ENCODE data around the gene CASP8. TPM values are rescaled to one million over a fixed set of nuclear protein-coding genes. Genes with fewer than 3 reads are reported as not detected.
A peak's percentile ranks its signal among the peaks of the same experiment; 100 is the strongest.

CASP8 gene
- total RNA-seq = 100 to 1,000 TPM in 3 of 5 experiments, 10 to 100 TPM in 2; 84.9 to 159 (median 150) TPM
- 10 to 100 TPM; 38.9 to 78.1 TPM for polyA plus RNA-seq
- 110 reads per million, percentile 86 among the genes with 10 or more reads in this experiment for total RNA-seq

- peak within 1 kb of the TSS; percentile 91 for H3K27ac ChIP-seq (ENCODE audit: low read depth, low read length)
- peaks cover 0 to 5% (median 0%) of the 10 kb centered on the region in 3 experiments for H3K36me3 ChIP-seq (ENCODE audit: control insufficient read depth in 2 of 3, insufficient read depth in 3 of 3, low read length in 3 of 3)
- H3K4me3 Mint-ChIP-seq = peak within 1 kb of the TSS; percentile 94 to 100 (median 99)
- H3K9me3 Mint-ChIP-seq = peaks cover 0 to 4% (median 0%) of the 10 kb centered on the region in 11 donors
- H3K4me1 ChIP-seq (ENCODE audit: control insufficient read depth in 2 of 2, insufficient read depth in 2 of 2, low read length in 2 of 2) = peaks cover 56 to 71% of the 10 kb centered on the region in 2 donors
- H3K27me3 ChIP-seq (ENCODE audit: control insufficient read depth in 2 of 2, insufficient read depth in 2 of 2, low read length in 2 of 2) = no peaks in the 10 kb centered on the region
- H3K4me3 ChIP-seq (ENCODE audit: low read length) = peak within 1 kb of the TSS; percentile 96
- ChIA-PET CTCF (interaction anchor here (0.6 to 8.9 kb wide), 8 partner anchors 10 to 103 kb away, joined by 3 to 64 read pairs (median 8); partner anchors contain the start of gene CASP10), POLR2A (interaction anchor here (0.6 to 8.1 kb wide), 22 partner anchors 9 to 397 kb away, joined by 3 to 77 read pairs (median 4); partner anchors contain the start of genes CASP10, NIF3L1, PPIL3 and STRADB)
- peak; percentile 39 for ATAC-seq
- H3K27ac Mint-ChIP-seq = peak within 1 kb of the TSS; percentile 95 to 100 (median 98)
- H3K4me1 Mint-ChIP-seq = peaks cover 54 to 91% (median 77%) of the 10 kb centered on the region in 7 donors
- no peaks in the 10 kb centered on the region for H3K27me3 Mint-ChIP-seq
- H3K9me3 ChIP-seq (ENCODE audit: control insufficient read depth in 2 of 3, low read length in 3 of 3) = no peaks in the 10 kb centered on the region
- DNase-seq = peak; percentile 33 to 73 (median 68)
- peaks cover under 1 to 25% (median 5%) of the 10 kb centered on the region in 5 donors for H3K36me3 Mint-ChIP-seq
- intact Hi-C loops (cut with micrococcal nuclease) = loop anchor here (1.0 to 2.0 kb wide), 6 partner anchors 8 to 772 kb away; partner anchors contain the start of genes BZW1 (in 1 of the 2), FZD7 (in 1 of the 2) and TMEM237 (in 1 of the 2)
Measured at GRCh38 chr2:201260302-201260800, at the start of gene CASP8. Gene CASP8 (plus strand): TSS chr2:201260536. CDS start chr2:201266487, 5,951 bp downstream.

GRCh38 chr2:201215963-201216362 is 44.4 kb upstream of the CASP8 start:
- ChIA-PET POLR2A (interaction anchor here (0.5 to 1.1 kb wide), 2 partner anchors 30 to 366 kb away, joined by 3 read pairs; no protein-coding TSS in a partner anchor), CTCF (interaction anchor here (1.0 kb wide), 1 partner anchor 98 kb away, joined by 5 read pairs; no protein-coding TSS in a partner anchor)
- Mint-ChIP-seq H3K27ac (peak overlapping the region in 5 of 9 donors; percentile 10 to 83 (median 40)), H3K27me3 (no peaks in the 10 kb centered on the region), H3K4me1 (peaks cover 20 to 45% (median 37%) of the 10 kb centered on the region in 7 donors), H3K9me3 (no peaks in the 10 kb centered on the region), H3K36me3 (peaks cover 7 to 41% (median 31%) of the 10 kb centered on the region in 5 donors), H3K4me3 (peak overlapping the region in 2 of 10 donors; percentile 0 to 15)
- intact Hi-C loops (cut with micrococcal nuclease) = no loop called here
- no peak for DNase-seq
- no peaks in the 10 kb centered on the region for H3K9me3 ChIP-seq (ENCODE audit: control insufficient read depth in 2 of 3, low read length in 3 of 3)
- peaks cover 0 to 31% of the 10 kb centered on the region in 2 donors for H3K4me1 ChIP-seq (ENCODE audit: control insufficient read depth in 2 of 2, insufficient read depth in 2 of 2, low read length in 2 of 2)
- no peak overlapping the region for H3K4me3 ChIP-seq (ENCODE audit: low read length)
- no peak for ATAC-seq
- no peak overlapping the region for H3K27ac ChIP-seq (ENCODE audit: low read depth, low read length)
- peaks cover 0 to 35% (median 9%) of the 10 kb centered on the region in 3 experiments for H3K36me3 ChIP-seq (ENCODE audit: control insufficient read depth in 2 of 3, insufficient read depth in 3 of 3, low read length in 3 of 3)
- no peaks in the 10 kb centered on the region for H3K27me3 ChIP-seq (ENCODE audit: control insufficient read depth in 2 of 2, insufficient read depth in 2 of 2, low read length in 2 of 2)

- Histone ChIP-seq H3K36me3 (ENCODE audit: control insufficient read depth in 2 of 3, insufficient read depth in 3 of 3, low read length in 3 of 3) (peaks cover 0 to 35% (median 9%) of the 10 kb centered on the region in 3 experiments), H3K9me3 (ENCODE audit: control insufficient read depth in 2 of 3, low read length in 3 of 3) (no peaks in the 10 kb centered on the region), H3K4me1 (ENCODE audit: control insufficient read depth in 2 of 2, insufficient read depth in 2 of 2, low read length in 2 of 2) (peaks cover 0 to 32% of the 10 kb centered on the region in 2 donors), H3K27ac (ENCODE audit: low read depth, low read length) (no peak overlapping the region), H3K27me3 (ENCODE audit: control insufficient read depth in 2 of 2, insufficient read depth in 2 of 2, low read length in 2 of 2) (no peaks in the 10 kb centered on the region), H3K4me3 (ENCODE audit: low read length) (no peak overlapping the region)
- intact Hi-C loops (cut with micrococcal nuclease) = no loop called here
- peak overlapping the region in 8 of 9 donors; percentile 0 to 83 (median 20) for H3K27ac Mint-ChIP-seq
- H3K4me3 Mint-ChIP-seq = no peak overlapping the region
- peaks cover 4 to 40% (median 29%) of the 10 kb centered on the region in 5 donors for H3K36me3 Mint-ChIP-seq
- H3K27me3 Mint-ChIP-seq = no peaks in the 10 kb centered on the region
- ChIA-PET CTCF (no interaction called here), POLR2A (interaction anchor here (0.7 kb wide), 1 partner anchor 13 kb away, joined by 4 read pairs; no protein-coding TSS in a partner anchor)
- no peaks in the 10 kb centered on the region for H3K9me3 Mint-ChIP-seq
- ATAC-seq (no peak), DNase-seq (no peak)
- peaks cover 22 to 52% (median 46%) of the 10 kb centered on the region in 7 donors for H3K4me1 Mint-ChIP-seq
Measured at GRCh38 chr2:201216918-201217317, 43.4 kb upstream of the CASP8 start.

DNA sequence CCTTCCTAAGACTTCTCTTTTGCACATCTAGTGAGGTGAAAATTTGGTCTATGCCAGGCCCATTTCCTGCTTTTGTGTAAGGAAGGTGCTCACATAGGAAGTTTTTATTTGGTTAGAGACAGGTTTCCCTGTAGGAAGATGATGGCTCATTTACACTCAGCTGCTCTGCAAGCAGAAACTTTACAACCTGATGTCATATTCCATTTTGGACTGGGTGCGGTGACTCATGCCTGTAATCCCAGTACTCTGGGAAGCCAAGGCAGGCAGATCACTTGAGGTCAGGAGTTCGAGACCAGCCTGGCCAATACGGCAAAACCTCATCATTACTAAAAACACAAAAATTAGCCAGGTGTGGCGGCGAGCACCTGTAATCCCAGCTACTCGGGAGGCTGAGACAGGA is 41.6 kb upstream of the CASP8 start:
- Mint-ChIP-seq H3K27ac (peak overlapping the region; percentile 1 to 97 (median 90)), H3K4me1 (peaks cover 28 to 69% (median 63%) of the 10 kb centered on the region in 7 donors), H3K27me3 (no peaks in the 10 kb centered on the region), H3K4me3 (peak overlapping the region in 3 of 10 donors; percentile 30 to 77 (median 49)), H3K36me3 (peaks cover 4 to 40% (median 34%) of the 10 kb centered on the region in 5 donors), H3K9me3 (no peaks in the 10 kb centered on the region)
- Histone ChIP-seq H3K27me3 (ENCODE audit: control insufficient read depth in 2 of 2, insufficient read depth in 2 of 2, low read length in 2 of 2) (no peaks in the 10 kb centered on the region), H3K27ac (ENCODE audit: low read depth, low read length) (peak overlapping the region; percentile 62), H3K4me1 (ENCODE audit: control insufficient read depth in 2 of 2, insufficient read depth in 2 of 2, low read length in 2 of 2) (peaks cover 0 to 43% of the 10 kb centered on the region in 2 donors), H3K36me3 (ENCODE audit: control insufficient read depth in 2 of 3, insufficient read depth in 3 of 3, low read length in 3 of 3) (peaks cover 0 to 35% (median 9%) of the 10 kb centered on the region in 3 experiments), H3K4me3 (ENCODE audit: low read length) (no peak overlapping the region), H3K9me3 (ENCODE audit: control insufficient read depth in 2 of 3, low read length in 3 of 3) (no peaks in the 10 kb centered on the region)
- POLR2A ChIA-PET = interaction anchor here (0.9 to 1.2 kb wide), 4 partner anchors 12 to 191 kb away, joined by 3 read pairs; no protein-coding TSS in a partner anchor
- ATAC-seq = no peak
- intact Hi-C loops (cut with micrococcal nuclease) = no loop called here
- DNase-seq = no peak
- CTCF ChIA-PET = interaction anchor here (0.6 to 1.4 kb wide), 3 partner anchors 23 to 421 kb away, joined by 3 to 6 read pairs (median 6); partner anchors contain the start of gene CASP10

GRCh38 chr2:201219328-201220096 is 40.8 kb upstream of the CASP8 start:
- peaks cover 4 to 40% (median 34%) of the 10 kb centered on the region in 5 donors for H3K36me3 Mint-ChIP-seq
- intact Hi-C loops (cut with micrococcal nuclease) = loop anchor here in 1 of 2 donors (1.0 kb wide), 1 partner anchor 7 kb away; no protein-coding TSS in a partner anchor
- Histone ChIP-seq H3K4me3 (ENCODE audit: low read length) (no peak overlapping the region), H3K27ac (ENCODE audit: low read depth, low read length) (peak overlapping the region; percentile 62), H3K4me1 (ENCODE audit: control insufficient read depth in 2 of 2, insufficient read depth in 2 of 2, low read length in 2 of 2) (peaks cover 0 to 44% of the 10 kb centered on the region in 2 donors), H3K9me3 (ENCODE audit: control insufficient read depth in 2 of 3, low read length in 3 of 3) (no peaks in the 10 kb centered on the region), H3K36me3 (ENCODE audit: control insufficient read depth in 2 of 3, insufficient read depth in 3 of 3, low read length in 3 of 3) (peaks cover 0 to 35% (median 9%) of the 10 kb centered on the region in 3 experiments), H3K27me3 (ENCODE audit: control insufficient read depth in 2 of 2, insufficient read depth in 2 of 2, low read length in 2 of 2) (no peaks in the 10 kb centered on the region)
- ChIA-PET POLR2A (interaction anchor here (0.9 to 2.7 kb wide), 6 partner anchors 12 to 48 kb away, joined by 3 to 13 read pairs (median 4); partner anchors contain the start of gene CASP10), CTCF (interaction anchor here (0.6 to 2.4 kb wide), 4 partner anchors 13 to 422 kb away, joined by 3 to 13 read pairs (median 6); partner anchors contain the start of gene CASP10)
- H3K27ac Mint-ChIP-seq = peak overlapping the region; percentile 61 to 97 (median 90)
- DNase-seq (no peak), ATAC-seq (no peak)
- no peaks in the 10 kb centered on the region for H3K9me3 Mint-ChIP-seq
- H3K27me3 Mint-ChIP-seq = no peaks in the 10 kb centered on the region
- peak overlapping the region in 8 of 10 donors; percentile 6 to 77 (median 44) for H3K4me3 Mint-ChIP-seq
- peaks cover 28 to 72% (median 65%) of the 10 kb centered on the region in 7 donors for H3K4me1 Mint-ChIP-seq

All from naive thymus-derived CD4-positive, alpha-beta T cell (primary cell).